GM12801 (cell line): Measurements from ENCODE around the gene TNNI2.

Experiments used
- CTCF ChIP-seq: IDR thresholded peaks from one replicate; pipeline ENCODE4 v1.5.1; 2011; ENCODE audit warnings: control low read depth; ENCODE audit not compliant: insufficient read length; ENCODE audit errors: extremely low read depth

TNNI2 gene

GRCh38 chr11:1864231-1864630 lies 25.4 kb downstream of the TNNI2 start:
- no peak for TF ChIP-seq CTCF

GRCh38 chr11:1864831-1865665 lies 26.3 kb downstream of the TNNI2 start:
- no peak for TF ChIP-seq CTCF

GRCh38 chr11:1866226-1866625 lies 27.4 kb downstream of the TNNI2 start:
- no peak for TF ChIP-seq CTCF

- TF ChIP-seq CTCF, result no peak
These were observed 28.0 kb downstream of the TNNI2 start for GRCh38 chr11:1866776-1867175.

- no peak for TF ChIP-seq CTCF
These were observed 28.6 kb downstream of the TNNI2 start for GRCh38 chr11:1867381-1867780.

GRCh38 chr11:1868056-1868635 lies 29.4 kb downstream of the TNNI2 start:
- TF ChIP-seq CTCF, result no peak

- no peak for TF ChIP-seq CTCF
These were observed 30.0 kb downstream of the TNNI2 start for GRCh38 chr11:1868636-1869291.
